ENCODE results near the gene SCYL2. TPM values are rescaled to one million over a fixed set of nuclear protein-coding genes. Genes with fewer than 3 reads are reported as not detected.
A peak's percentile ranks its signal among the peaks of the same experiment; 100 is the strongest.
"Not testable (repeated sequence)": the region's sequence is repeated elsewhere in the genome, so short reads cannot be mapped to it uniquely, and the experiment has no call there.

SCYL2 gene, protein sequence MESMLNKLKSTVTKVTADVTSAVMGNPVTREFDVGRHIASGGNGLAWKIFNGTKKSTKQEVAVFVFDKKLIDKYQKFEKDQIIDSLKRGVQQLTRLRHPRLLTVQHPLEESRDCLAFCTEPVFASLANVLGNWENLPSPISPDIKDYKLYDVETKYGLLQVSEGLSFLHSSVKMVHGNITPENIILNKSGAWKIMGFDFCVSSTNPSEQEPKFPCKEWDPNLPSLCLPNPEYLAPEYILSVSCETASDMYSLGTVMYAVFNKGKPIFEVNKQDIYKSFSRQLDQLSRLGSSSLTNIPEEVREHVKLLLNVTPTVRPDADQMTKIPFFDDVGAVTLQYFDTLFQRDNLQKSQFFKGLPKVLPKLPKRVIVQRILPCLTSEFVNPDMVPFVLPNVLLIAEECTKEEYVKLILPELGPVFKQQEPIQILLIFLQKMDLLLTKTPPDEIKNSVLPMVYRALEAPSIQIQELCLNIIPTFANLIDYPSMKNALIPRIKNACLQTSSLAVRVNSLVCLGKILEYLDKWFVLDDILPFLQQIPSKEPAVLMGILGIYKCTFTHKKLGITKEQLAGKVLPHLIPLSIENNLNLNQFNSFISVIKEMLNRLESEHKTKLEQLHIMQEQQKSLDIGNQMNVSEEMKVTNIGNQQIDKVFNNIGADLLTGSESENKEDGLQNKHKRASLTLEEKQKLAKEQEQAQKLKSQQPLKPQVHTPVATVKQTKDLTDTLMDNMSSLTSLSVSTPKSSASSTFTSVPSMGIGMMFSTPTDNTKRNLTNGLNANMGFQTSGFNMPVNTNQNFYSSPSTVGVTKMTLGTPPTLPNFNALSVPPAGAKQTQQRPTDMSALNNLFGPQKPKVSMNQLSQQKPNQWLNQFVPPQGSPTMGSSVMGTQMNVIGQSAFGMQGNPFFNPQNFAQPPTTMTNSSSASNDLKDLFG
- 33.0 and 38.9 TPM in 2 replicates for total RNA-seq

DNA sequence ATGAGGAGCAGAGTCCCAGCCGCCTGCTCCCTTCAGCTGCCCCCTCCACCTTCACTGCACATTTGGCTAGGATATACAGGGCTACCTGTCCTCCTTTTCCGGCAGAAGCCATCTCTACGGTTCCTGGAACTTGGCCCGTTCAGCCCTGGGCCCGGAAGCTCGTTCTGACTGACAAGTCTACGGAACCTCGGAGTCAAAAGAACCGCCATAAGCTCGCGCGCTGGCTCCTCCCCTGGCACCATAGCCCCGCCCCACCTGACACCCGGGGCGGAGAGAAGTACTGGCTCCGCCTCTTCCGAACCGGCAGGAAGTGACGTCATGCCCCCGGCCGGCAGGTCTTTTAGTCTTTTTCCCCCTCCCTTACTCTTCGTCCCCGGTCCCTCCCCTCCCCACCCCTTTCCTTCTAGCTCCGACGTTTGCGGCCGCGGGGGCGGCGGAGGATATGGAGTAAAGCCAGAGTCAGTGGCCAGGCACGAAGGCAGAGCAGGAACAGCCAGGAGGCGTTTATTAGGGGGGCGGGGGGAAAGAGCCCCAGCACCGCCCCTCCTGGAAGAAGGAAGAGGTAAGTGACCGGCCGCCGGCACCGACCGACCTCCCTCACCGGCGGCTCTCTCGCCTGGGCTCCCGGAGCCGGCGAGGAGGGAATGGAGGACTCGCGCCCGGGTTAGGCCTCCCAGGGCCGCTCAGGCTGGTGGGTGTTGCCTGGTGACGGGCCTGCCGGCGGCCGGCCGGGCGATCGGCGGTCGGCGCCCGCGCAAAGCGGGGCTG lies at the start of gene SCYL2, which contains the start of gene DEPDC4:
Gene SCYL2 (plus strand): TSS at position 343 of the 768 bp plus-strand sequence. CDS start 15,794 bp downstream, outside the sequence.
Gene DEPDC4 (minus strand): TSS at position 245 of the 768 bp plus-strand sequence. CDS start 3 bp downstream, at position 242.
- Mint-ChIP-seq H3K27me3 (ENCODE audit: insufficient read depth) (no peaks in the 10 kb centered on the region), H3K4me3 (peak within 1 kb of the TSS; percentile 99), H3K9me3 (no peaks in the 10 kb centered on the region), H3K36me3 (ENCODE audit: low read depth) (peaks cover 9% of the 10 kb centered on the region), H3K4me1 (ENCODE audit: low read depth) (peaks cover 36% of the 10 kb centered on the region), H3K27ac (peak within 1 kb of the TSS; percentile 99)
- DNase-seq (ENCODE audit: low spot score), result peak; percentile 88
- intact Hi-C loops (cut with micrococcal nuclease), result loop anchor here (1.0 to 10.0 kb wide), 8 partner anchors 67 to 1795 kb away; partner anchors contain the start of genes ACTR6, APAF1, CHPT1 and GAS2L3

DNA sequence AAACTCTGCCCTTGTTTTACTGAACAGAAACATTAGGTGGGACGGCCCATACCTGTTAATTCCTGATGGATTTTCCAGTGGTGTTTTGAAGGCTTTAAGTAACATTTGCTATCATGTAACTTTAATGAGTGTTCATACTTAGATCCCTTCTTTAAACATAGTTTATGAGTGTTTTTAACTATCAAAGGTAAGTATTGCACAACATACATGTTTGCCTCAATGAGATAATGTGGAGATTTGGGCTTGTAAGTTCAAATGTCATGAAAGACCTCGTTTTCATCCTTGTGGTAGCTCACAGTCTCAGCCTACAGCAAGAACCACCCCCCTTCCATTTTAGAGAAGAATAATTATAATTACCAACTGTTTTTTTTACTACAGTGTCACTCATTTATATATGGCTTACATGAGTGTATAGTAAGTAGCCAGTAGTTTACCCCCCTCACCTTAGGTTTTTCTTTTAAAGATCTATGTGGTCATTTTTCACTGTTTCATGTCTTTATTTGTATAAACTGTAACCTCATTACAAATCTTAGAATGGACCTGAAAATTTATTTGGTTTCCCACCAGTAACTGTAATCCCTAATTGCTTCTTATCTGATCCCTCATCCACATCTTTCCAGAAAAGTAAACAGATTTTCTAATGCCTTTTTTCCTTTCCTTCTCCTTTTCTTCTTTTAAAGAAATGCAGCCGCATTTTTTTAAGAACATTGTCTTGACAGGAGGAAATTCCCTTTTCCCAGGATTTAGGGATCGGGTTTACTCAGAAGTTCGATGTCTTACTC lies 47.5 kb upstream of the SCYL2 start:
- H3K4me3 Mint-ChIP-seq, result no peak overlapping the region
- peaks cover 29% of the 10 kb centered on the region for H3K36me3 Mint-ChIP-seq (ENCODE audit: low read depth)
- no peak for DNase-seq (ENCODE audit: low spot score)
- intact Hi-C loops (cut with micrococcal nuclease), result no loop called here
- H3K27ac Mint-ChIP-seq, result no peak overlapping the region
- H3K27me3 Mint-ChIP-seq (ENCODE audit: insufficient read depth), result no peaks in the 10 kb centered on the region
- H3K4me1 Mint-ChIP-seq (ENCODE audit: low read depth), result peaks cover 5% of the 10 kb centered on the region
- H3K9me3 Mint-ChIP-seq, result no peaks in the 10 kb centered on the region

DNA sequence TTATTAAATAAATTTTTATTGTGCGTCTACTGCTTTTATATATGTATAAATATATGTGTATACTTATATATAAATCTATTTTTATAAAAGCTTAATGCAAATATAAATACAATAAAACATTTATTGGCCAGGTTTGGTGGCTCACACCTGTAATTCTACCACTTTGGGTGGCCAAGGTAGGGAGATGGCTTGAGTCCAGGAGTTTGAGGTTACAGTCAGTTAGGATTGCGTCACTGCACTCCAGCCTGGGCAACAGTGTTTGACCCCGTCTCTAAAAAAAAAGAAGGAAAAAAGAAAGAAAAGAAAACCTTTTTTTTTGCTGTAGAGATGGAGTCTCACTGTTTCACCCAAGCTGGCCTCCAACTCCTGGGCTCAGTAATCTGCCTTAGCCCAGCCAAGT lies 45.5 kb upstream of the SCYL2 start:
- DNase-seq (ENCODE audit: low spot score), result no peak
- Mint-ChIP-seq H3K4me1 (ENCODE audit: low read depth) (no peaks in the 10 kb centered on the region), H3K27ac (no peak overlapping the region), H3K27me3 (ENCODE audit: insufficient read depth) (no peaks in the 10 kb centered on the region), H3K9me3 (no peaks in the 10 kb centered on the region), H3K36me3 (ENCODE audit: low read depth) (peaks cover 17% of the 10 kb centered on the region), H3K4me3 (no peak overlapping the region)
- intact Hi-C loops (cut with micrococcal nuclease), result no loop called here

DNA sequence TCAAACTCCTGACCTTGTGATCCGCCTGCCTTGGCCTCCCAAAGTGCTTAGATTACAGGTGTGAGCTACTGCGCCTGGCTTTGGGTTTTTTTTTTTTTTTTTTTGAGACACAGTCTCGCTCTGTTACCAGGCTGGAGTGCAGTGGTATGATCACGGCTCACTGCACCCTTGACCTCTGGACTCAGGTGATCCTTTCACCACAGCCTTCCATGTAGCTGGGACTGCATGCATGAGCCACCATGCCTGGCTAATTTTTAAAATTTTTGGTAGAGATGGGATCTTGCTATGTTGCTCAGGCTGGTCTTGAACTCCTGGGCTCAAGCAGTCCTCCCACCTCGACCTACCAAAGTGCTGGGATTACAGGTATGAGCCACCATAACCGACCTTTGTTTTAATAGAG lies 44.8 kb upstream of the SCYL2 start:
- H3K9me3 Mint-ChIP-seq; H3K27me3 Mint-ChIP-seq (ENCODE audit: insufficient read depth); DNase-seq (ENCODE audit: low spot score); intact Hi-C loops (cut with micrococcal nuclease); H3K4me3 Mint-ChIP-seq; H3K27ac Mint-ChIP-seq; H3K4me1 Mint-ChIP-seq (ENCODE audit: low read depth): not testable (repeated sequence)
- peaks cover 15% of the 10 kb centered on the region for H3K36me3 Mint-ChIP-seq (ENCODE audit: low read depth)

DNA sequence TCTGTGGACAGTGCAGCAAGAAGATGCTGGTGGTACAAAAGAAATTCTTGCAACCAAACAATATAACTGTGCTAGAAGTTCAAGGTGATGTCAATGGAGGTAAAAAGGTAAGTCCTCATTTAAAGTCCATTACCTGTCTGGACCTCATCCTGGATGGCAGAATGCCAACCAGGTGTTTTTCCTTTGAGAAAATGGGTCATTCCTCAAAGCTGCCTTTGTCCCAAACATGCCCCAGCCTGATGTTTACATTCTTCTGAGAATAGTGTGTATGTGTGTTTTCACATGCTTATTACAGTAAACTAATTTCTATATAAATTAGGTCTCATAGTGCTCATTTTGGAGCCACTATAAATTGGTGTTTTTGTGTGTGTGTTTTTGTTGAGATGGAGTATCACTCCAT lies 41.5 kb upstream of the SCYL2 start:
- intact Hi-C loops (cut with micrococcal nuclease), result no loop called here
- Mint-ChIP-seq H3K9me3 (no peaks in the 10 kb centered on the region), H3K36me3 (ENCODE audit: low read depth) (peaks cover 11% of the 10 kb centered on the region), H3K27ac (no peak overlapping the region), H3K4me1 (ENCODE audit: low read depth) (no peaks in the 10 kb centered on the region), H3K4me3 (no peak overlapping the region), H3K27me3 (ENCODE audit: insufficient read depth) (no peaks in the 10 kb centered on the region)
- DNase-seq (ENCODE audit: low spot score), result no peak

DNA sequence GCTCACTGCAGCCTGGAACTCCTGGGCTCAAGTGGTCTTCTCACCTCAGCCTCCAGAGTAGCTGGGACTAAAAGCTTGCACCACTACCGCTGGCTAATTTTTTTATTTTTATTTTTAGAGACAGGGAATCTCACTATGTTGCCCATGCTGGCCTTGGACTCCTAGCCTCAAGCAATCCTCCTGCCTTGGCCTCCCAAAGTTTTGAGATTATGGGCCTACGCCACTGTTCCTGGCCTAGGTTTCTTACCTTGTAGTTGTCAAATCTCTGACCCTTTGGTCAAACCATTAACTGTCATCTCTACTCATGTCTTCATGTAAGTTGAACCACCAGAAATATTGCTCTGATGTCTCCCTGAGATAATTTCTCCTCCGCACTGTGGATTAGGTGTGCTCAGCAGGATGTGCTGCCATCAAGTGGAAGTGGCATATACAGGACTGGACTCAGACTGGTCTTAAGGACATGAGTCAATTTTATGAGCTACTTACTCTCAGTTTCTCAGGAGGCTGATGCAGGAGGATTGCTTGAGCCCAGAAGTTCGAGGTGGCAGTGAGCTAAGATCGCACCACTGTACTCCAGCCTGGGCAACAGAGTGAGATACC lies 37.8 kb upstream of the SCYL2 start:
- Mint-ChIP-seq H3K4me1 (ENCODE audit: low read depth) (no peaks in the 10 kb centered on the region), H3K27me3 (ENCODE audit: insufficient read depth) (no peaks in the 10 kb centered on the region), H3K36me3 (ENCODE audit: low read depth) (no peaks in the 10 kb centered on the region), H3K9me3 (no peaks in the 10 kb centered on the region), H3K27ac (no peak overlapping the region), H3K4me3 (no peak overlapping the region)
- intact Hi-C loops (cut with micrococcal nuclease), result no loop called here
- DNase-seq (ENCODE audit: low spot score), result no peak

DNA sequence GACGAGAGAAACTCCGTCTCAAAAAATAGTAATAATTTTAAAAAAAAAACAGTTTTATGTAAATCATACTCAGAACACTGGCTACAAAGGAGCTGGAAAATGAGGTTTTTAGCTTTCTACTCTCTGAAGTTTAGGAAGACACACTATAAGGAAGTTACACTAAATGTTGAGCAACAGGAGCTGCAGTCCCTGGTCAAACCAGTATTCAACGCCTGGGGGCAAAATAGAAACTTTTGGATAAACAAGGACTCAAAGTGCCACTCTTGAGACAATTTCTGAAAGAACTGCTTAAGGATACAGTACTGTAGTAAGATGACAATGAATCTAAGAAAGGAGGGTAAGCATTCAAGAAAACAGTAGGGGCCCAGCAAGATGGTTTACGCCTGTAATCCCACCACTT lies 37.1 kb upstream of the SCYL2 start:
- Mint-ChIP-seq H3K4me1 (ENCODE audit: low read depth) (no peaks in the 10 kb centered on the region), H3K4me3 (no peak overlapping the region), H3K27ac (no peak overlapping the region), H3K27me3 (ENCODE audit: insufficient read depth) (no peaks in the 10 kb centered on the region), H3K9me3 (no peaks in the 10 kb centered on the region), H3K36me3 (ENCODE audit: low read depth) (no peaks in the 10 kb centered on the region)
- intact Hi-C loops (cut with micrococcal nuclease), result no loop called here
- no peak for DNase-seq (ENCODE audit: low spot score)

DNA sequence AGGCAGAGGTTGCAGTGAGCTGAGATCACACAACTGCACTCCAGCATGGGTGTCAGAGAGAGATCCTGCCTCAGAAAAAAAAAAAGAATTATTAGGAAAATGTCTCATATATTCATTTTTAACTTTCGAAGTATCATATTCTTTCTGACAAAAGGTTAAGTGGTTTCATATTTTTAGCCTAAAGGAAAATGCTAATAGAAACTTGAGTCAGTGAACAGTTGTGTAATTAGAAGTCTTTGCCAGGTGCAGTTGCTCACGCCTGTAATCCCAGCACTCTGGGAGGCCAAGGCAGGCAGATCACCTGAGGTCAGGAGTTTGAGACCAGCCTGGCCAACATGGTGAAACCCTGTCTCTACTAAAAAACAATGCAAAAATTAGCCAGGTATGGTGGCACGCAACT lies 35.1 kb upstream of the SCYL2 start:
- H3K4me1 Mint-ChIP-seq (ENCODE audit: low read depth); DNase-seq (ENCODE audit: low spot score); H3K4me3 Mint-ChIP-seq; H3K36me3 Mint-ChIP-seq (ENCODE audit: low read depth); intact Hi-C loops (cut with micrococcal nuclease); H3K27me3 Mint-ChIP-seq (ENCODE audit: insufficient read depth); H3K9me3 Mint-ChIP-seq; H3K27ac Mint-ChIP-seq: not testable (repeated sequence)

DNA sequence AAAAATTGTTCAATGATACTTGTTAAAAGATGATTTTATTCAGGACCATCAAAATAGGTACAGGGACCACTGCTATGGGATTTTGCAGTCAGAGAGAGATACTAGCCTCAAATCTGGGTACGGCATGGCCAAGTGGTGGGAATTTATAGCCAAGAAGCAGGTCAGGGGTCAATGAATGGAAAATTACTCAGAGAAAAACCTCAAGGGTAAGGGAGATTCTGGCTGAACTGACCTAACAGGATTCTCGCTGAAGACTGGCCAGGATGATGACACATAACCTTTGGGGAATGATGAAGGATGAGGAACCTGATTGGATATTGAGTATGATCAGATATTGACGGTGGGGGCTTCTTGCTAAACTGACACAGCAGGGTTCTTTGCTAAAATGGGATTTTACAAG lies 32.8 kb upstream of the SCYL2 start:
- intact Hi-C loops (cut with micrococcal nuclease), result loop anchor here (1.0 to 2.0 kb wide), 4 partner anchors 170 to 507 kb away; no protein-coding TSS in a partner anchor
- no peaks in the 10 kb centered on the region for H3K9me3 Mint-ChIP-seq
- H3K4me3 Mint-ChIP-seq, result no peak overlapping the region
- peaks cover 2% of the 10 kb centered on the region for H3K27me3 Mint-ChIP-seq (ENCODE audit: insufficient read depth)
- no peak overlapping the region for H3K27ac Mint-ChIP-seq
- no peaks in the 10 kb centered on the region for H3K36me3 Mint-ChIP-seq (ENCODE audit: low read depth)
- no peak for DNase-seq (ENCODE audit: low spot score)
- H3K4me1 Mint-ChIP-seq (ENCODE audit: low read depth), result no peaks in the 10 kb centered on the region

DNA sequence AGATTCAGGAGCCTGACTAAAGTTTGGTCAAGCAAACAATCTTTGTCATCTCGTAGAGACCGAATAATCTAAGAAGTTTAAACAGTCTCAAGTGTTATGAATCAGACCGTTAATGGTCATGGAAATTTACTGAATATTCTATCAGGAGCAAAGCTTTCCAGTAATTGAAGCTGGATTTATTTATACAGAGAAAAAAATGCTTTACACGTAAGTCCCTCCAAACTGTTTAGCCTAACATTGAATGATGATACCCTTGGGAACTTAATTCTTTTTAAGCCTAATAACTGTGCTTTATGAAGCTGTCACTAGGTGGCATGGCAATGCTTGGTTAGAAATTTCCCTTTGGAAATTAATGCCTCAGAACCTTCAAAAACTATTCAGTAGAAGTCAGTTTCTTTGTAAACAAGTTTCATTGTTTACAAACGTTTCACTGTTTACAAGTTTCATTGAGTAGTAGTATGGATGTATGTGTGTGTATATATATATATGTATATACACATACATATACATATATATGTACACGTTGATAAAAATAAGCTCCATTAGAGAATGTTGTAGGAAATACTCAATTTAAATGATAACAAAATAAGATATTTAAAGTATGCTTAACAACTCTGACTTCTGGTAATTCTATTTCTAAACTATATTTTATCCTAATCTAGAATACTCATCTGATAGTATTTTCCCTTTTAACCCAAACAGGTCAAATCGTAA lies 32.2 kb upstream of the SCYL2 start:
- Mint-ChIP-seq H3K4me3 (no peak overlapping the region), H3K36me3 (ENCODE audit: low read depth) (no peaks in the 10 kb centered on the region), H3K4me1 (ENCODE audit: low read depth) (no peaks in the 10 kb centered on the region), H3K27ac (no peak overlapping the region), H3K9me3 (no peaks in the 10 kb centered on the region), H3K27me3 (ENCODE audit: insufficient read depth) (peaks cover 2% of the 10 kb centered on the region)
- intact Hi-C loops (cut with micrococcal nuclease), result loop anchor here (1.0 to 2.0 kb wide), 4 partner anchors 170 to 507 kb away; no protein-coding TSS in a partner anchor
- DNase-seq (ENCODE audit: low spot score), result no peak

DNA sequence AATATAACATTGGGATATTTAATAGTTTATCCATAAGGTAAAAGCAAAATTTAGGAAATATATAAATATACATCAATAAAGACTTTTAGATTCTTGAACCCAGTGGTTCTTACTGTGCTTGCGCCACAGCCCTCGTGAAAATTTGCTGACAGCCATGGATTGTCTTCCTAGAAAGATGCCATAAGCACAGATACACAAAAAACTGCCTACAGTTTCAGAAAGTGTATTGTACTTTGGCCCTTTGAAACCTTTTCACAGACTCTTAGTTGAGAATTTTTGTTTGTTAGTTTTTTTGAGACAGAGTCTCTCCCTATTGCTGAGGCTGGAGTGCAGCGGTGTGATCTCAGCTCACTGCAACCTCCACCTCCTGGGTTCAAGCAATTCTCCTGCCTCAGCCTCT lies 28.2 kb upstream of the SCYL2 start:
- no peaks in the 10 kb centered on the region for H3K36me3 Mint-ChIP-seq (ENCODE audit: low read depth)
- no peaks in the 10 kb centered on the region for H3K9me3 Mint-ChIP-seq
- H3K4me3 Mint-ChIP-seq, result no peak overlapping the region
- no peak overlapping the region for H3K27ac Mint-ChIP-seq
- no peaks in the 10 kb centered on the region for H3K4me1 Mint-ChIP-seq (ENCODE audit: low read depth)
- DNase-seq (ENCODE audit: low spot score), result no peak
- intact Hi-C loops (cut with micrococcal nuclease), result no loop called here
- H3K27me3 Mint-ChIP-seq (ENCODE audit: insufficient read depth), result peaks cover 2% of the 10 kb centered on the region
